Right ventricle myocardium superior (tissue), 1 donor: ENCODE measurements around the gene TRAF2. TPM values are rescaled to one million over a fixed set of nuclear protein-coding genes. Genes with fewer than 3 reads are reported as not detected.

Experiments
- ATAC-seq: fragments of 200-7000 bp; cut with Tn5 transposase; one replicate; pipeline ENCODE4 v1.9.1; 2020; ENCODE audit warnings: mild to moderate bottlenecking; ENCODE audit not compliant: poor library complexity
- DNase-seq: peaks from one replicate; pipeline ENCODE4 v3.0.0-alpha.2; 2020
- intact Hi-C: fragments of 100-400 bp; cut with DNase I; formaldehyde crosslinking; loops from one replicate; pipeline ENCODE4 v1.11.2; 2022
- total RNA-seq: library from RNA; stranded (reverse); fragmentation: NEBNext Ultra II Directional; extraction: Animal tissue kit (Norgen Biotek cat#: 25700); gene quantifications from one replicate; pipeline ENCODE4 v1.2.1, GENCODE V29; 2021
- donor health status: DM: no; HTN: yes; CAD: no; lungs with severe emphysema.

The TRAF2 gene
- total RNA-seq, 1 donor from 2014 or later = 9.1 TPM

- no peak for ATAC-seq
- intact Hi-C loops = loop anchor here (5.0 kb wide), 1 partner anchor 97 kb away; the partner anchor contains the start of gene FBXW5
- no peak for DNase-seq
These were observed 40.7 kb upstream of the TRAF2 start for GRCh38 chr9:136845465-136846260.

- no peak for ATAC-seq
- no peak for DNase-seq
- intact Hi-C loops = loop anchor here (5.0 kb wide), 1 partner anchor 96 kb away; the partner anchor contains the start of gene FBXW5
These were observed 39.8 kb upstream of the TRAF2 start for GRCh38 chr9:136846376-136847087.

- intact Hi-C loops = loop anchor here (5.0 kb wide), 1 partner anchor 95 kb away; the partner anchor contains the start of gene FBXW5
- DNase-seq = peak; percentile 81
These were observed 39.1 kb upstream of the TRAF2 start for GRCh38 chr9:136847088-136847825.

GRCh38 chr9:136847826-136848392 is 38.4 kb upstream of the TRAF2 start:
- ATAC-seq = peak; percentile 64
- DNase-seq = peak; percentile 96
- intact Hi-C loops = loop anchor here (5.0 kb wide), 1 partner anchor 94 kb away; the partner anchor contains the start of gene FBXW5

More at GRCh38 chr9:136847088-136847825, 39.1 kb upstream of the TRAF2 start:
- ATAC-seq = peak; percentile 29

- DNase-seq (peak; percentile 67), ATAC-seq (peak; percentile 9)
- intact Hi-C loops = loop anchor here (5.0 kb wide), 1 partner anchor 94 kb away; the partner anchor contains the start of gene FBXW5
These were observed 37.8 kb upstream of the TRAF2 start for GRCh38 chr9:136848393-136849037.

GRCh38 chr9:136849038-136849959 is 37.0 kb upstream of the TRAF2 start, which contains the start of gene PHPT1:
Gene PHPT1, plus strand, starts transcription at chr9:136849409. Its CDS starts 22 bp downstream, at chr9:136849431.
- peak; percentile 99 for DNase-seq
- peak; percentile 83 for ATAC-seq
- intact Hi-C loops = loop anchor here (5.0 kb wide), 1 partner anchor 93 kb away; the partner anchor contains the start of gene FBXW5

- DNase-seq (no peak), ATAC-seq (no peak)
- intact Hi-C loops = loop anchor here (5.0 kb wide), 1 partner anchor 92 kb away; the partner anchor contains the start of gene FBXW5
These were observed 36.1 kb upstream of the TRAF2 start for GRCh38 chr9:136849960-136850865.

- intact Hi-C loops = no loop called here
- ATAC-seq = no peak
- no peak for DNase-seq
These were observed 35.2 kb upstream of the TRAF2 start for GRCh38 chr9:136850866-136851775.

GRCh38 chr9:136851941-136852663 is 34.2 kb upstream of the TRAF2 start, which contains the start of gene MAMDC4:
Gene MAMDC4, plus strand, starts transcription at chr9:136852346. Its CDS starts 71 bp downstream, at chr9:136852417.
- ATAC-seq (no peak), DNase-seq (no peak)
- intact Hi-C loops = no loop called here

GRCh38 chr9:136852664-136853595 is 33.4 kb upstream of the TRAF2 start:
- intact Hi-C loops = no loop called here

GRCh38 chr9:136853596-136854112 is 32.7 kb upstream of the TRAF2 start:
- ATAC-seq (no peak), DNase-seq (peak; percentile 39)
- intact Hi-C loops = no loop called here

More at GRCh38 chr9:136852664-136853595, 33.4 kb upstream of the TRAF2 start:
- ATAC-seq (no peak), DNase-seq (no peak)

GRCh38 chr9:136854113-136854841 is 32.0 kb upstream of the TRAF2 start:
- intact Hi-C loops = no loop called here
- peak; percentile 47 for DNase-seq
- no peak for ATAC-seq
